PFSK-1 (cell line): ENCODE measurements around the gene FKBP1B.

Experiments used
- FOXP2 ChIP-seq: optimal IDR thresholded peaks from 2 replicates; pipeline ENCODE3; 2011; ENCODE audit warnings: borderline replicate concordance, control low read depth, inconsistent platforms; ENCODE audit not compliant: insufficient read depth; ENCODE audit errors: extremely low read length, extremely low read depth
- POLR2AphosphoS5 ChIP-seq: IDR thresholded peaks from 2 replicates; pipeline ENCODE4 v1.6.1; 2012; ENCODE audit warnings: low read depth, mild to moderate bottlenecking, control low read depth, low read length, moderate library complexity
- SIN3A ChIP-seq: IDR thresholded peaks from 2 replicates; pipeline ENCODE4 v1.6.1; 2012; ENCODE audit warnings: mild to moderate bottlenecking, low read length, moderate library complexity, borderline replicate concordance; ENCODE audit not compliant: insufficient read depth
- TAF1 ChIP-seq: IDR thresholded peaks from 2 replicates; pipeline ENCODE4 v1.6.1; 2012; ENCODE audit warnings: low read length, control low read depth, borderline replicate concordance; ENCODE audit not compliant: insufficient read depth
- TF ChIP-seq, protein P1 (sequence below), 2 experiments: IDR thresholded peaks; 2 replicates each; pipeline versions ENCODE4 v1.6.1 to v1.8.0; 2011 to 2012; ENCODE audit warnings: low read depth in 2 of 2, low read length in 2 of 2, control low read depth in 1 of 2, inconsistent platforms in 1 of 2, mild to moderate bottlenecking in 1 of 2, moderate library complexity in 1 of 2; ENCODE audit not compliant: insufficient read depth in 1 of 2

The FKBP1B gene

DNA sequence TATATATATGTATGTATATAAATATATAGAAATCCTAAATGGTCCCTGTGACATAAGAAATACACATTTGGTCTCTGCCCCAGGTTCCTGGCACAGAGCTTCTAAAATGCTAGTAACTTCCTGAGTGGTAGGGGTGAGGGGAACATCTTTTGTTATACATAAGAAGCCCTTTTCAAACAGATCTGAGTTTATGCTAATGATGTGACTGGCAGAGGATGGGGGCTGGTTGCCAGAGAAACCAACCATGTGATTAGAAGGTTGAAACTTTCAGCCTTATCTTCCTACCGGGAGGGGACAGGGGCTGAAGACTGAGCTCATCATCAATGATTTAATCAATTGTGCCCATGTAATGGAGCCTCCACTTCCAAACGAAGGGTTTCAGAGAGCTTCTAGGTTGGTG, 23.3 kb upstream of the FKBP1B start:
- TF ChIP-seq POLR2AphosphoS5: no peak

DNA sequence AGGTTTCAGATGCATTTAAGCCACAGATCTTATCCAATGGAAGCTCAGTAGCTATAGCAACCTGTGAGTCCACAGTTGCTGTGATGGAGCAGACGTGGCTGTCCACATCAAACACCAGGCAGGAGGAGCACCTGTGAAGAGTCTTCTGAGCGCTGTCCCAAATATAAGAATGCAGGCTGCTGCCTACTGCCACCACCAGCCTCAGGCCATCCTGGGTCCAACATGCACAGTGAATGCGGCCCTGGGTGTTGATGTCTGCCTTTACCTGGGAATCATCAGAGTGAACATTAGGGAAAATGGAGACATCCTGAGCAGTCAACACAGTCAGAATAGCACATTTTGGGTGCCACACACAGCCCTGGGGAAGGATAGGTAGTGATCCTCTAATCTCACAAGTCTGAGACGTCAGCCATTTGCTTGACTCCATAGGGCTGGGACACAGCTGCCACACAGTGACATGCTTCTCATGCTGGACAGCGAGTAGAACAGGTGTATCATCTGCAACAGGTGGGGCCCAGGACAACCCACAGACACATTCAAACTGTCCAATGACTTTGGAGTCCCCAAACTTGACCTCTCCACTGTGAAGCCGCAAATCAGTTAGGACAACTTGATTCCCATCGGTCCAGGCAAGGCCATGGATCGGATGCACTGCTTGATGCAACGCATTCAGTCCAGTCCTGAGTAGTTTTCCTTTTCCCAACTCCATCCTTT, 10.6 kb upstream of the FKBP1B start:
- TF ChIP-seq FOXP2 (no peak), POLR2AphosphoS5 (no peak), TAF1 (no peak), SIN3A (no peak)
- TF ChIP-seq, protein P1, sequence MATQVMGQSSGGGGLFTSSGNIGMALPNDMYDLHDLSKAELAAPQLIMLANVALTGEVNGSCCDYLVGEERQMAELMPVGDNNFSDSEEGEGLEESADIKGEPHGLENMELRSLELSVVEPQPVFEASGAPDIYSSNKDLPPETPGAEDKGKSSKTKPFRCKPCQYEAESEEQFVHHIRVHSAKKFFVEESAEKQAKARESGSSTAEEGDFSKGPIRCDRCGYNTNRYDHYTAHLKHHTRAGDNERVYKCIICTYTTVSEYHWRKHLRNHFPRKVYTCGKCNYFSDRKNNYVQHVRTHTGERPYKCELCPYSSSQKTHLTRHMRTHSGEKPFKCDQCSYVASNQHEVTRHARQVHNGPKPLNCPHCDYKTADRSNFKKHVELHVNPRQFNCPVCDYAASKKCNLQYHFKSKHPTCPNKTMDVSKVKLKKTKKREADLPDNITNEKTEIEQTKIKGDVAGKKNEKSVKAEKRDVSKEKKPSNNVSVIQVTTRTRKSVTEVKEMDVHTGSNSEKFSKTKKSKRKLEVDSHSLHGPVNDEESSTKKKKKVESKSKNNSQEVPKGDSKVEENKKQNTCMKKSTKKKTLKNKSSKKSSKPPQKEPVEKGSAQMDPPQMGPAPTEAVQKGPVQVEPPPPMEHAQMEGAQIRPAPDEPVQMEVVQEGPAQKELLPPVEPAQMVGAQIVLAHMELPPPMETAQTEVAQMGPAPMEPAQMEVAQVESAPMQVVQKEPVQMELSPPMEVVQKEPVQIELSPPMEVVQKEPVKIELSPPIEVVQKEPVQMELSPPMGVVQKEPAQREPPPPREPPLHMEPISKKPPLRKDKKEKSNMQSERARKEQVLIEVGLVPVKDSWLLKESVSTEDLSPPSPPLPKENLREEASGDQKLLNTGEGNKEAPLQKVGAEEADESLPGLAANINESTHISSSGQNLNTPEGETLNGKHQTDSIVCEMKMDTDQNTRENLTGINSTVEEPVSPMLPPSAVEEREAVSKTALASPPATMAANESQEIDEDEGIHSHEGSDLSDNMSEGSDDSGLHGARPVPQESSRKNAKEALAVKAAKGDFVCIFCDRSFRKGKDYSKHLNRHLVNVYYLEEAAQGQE (IDR thresholded peaks at IDR 0.05; ENCODE audit: insufficient read depth in 1 of 2, low read depth in 2 of 2, low read length in 2 of 2): no peak

DNA sequence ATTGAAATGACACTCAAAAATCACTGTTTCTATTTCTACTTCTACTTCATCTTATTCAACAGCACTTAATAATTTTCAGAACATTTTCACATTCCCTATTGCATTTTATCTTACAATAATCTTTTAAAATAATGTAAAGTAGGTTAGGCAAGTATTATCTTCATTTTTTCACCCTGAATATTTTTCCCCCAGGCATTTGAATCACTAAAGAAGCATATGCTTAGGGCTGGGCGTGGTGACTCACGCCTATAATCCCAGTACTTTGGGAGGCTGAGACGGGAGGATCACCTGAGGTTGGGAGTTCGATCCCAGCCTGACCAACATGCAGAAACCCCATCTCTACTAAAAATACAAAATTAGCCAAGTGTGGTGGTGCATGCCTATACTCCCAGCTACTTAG, 9.0 kb upstream of the FKBP1B start:
- TF ChIP-seq TAF1 (no peak), FOXP2 (no peak), SIN3A (no peak), POLR2AphosphoS5 (no peak)
- TF ChIP-seq, protein P1 (IDR thresholded peaks at IDR 0.05; ENCODE audit: insufficient read depth in 1 of 2, low read depth in 2 of 2, low read length in 2 of 2): no peak

DNA sequence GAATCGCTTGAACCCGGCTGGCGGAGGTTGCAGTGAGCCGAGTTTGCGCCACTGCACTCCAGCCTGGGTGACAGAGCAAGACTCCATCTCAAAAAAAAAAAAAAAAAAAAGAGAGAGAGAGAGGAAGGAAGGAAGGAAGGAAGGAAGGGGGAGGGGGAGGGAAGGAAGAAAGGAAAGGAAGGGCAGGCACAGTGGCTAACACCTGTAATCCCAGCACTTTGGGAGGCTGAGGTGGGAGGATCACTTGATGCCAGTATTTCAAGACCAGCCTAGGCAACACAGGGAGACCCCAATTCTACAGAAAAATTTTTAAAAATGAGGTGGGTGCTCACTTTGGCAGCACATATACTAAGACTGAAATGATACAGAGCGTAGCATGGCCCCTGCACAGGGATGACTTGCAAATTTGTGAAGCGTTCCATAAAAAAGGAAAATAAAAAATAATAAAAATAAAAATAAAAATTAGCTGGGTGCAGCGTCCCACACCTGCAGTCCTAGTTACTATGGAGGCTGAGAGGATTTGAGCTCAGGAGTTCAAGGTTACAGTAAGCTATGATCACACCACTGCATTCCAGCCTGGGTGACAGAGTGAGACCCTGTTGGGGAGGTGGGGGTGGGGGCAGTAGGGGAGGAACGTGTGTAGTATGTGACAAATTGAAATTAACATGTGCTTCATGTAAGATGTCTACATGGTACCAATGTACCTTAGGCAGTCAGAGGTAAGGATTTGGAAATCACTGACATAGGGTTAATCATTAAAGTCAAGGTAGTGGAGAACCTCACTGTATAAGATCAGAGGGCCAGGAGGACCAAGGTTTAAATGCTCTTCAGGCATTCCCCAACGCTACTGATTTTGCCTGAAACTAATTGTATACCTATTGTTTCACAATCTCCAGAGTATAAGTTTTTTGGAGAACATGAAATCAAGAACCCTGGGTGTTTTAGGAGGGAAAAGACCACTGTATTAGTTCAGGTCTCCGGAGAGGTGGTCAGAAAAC, 3.7 kb upstream of the FKBP1B start:
- no peak for TF ChIP-seq SIN3A
- TF ChIP-seq POLR2AphosphoS5: no peak
- TF ChIP-seq FOXP2: no peak
- no peak for TF ChIP-seq TAF1
- TF ChIP-seq, protein P1 (IDR thresholded peaks at IDR 0.05; ENCODE audit: insufficient read depth in 1 of 2, low read depth in 2 of 2, low read length in 2 of 2): no peak

DNA sequence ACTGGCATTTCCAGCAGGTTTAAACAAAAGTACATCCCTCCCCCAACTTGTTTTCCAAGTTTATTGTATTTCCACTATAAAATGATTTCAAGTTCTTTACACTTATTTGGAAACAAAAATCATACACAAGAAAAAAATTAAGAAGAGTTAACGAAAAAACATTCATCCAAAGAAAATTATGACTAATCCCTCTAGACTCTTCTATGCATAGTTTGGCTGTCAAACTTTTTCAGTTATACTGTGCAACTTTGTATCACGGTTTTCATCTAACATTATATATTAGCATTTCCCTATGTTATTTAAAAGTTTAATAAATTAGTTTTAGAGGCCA, 3.0 kb upstream of the FKBP1B start:
- TF ChIP-seq POLR2AphosphoS5 (no peak), TAF1 (no peak), FOXP2 (no peak), SIN3A (no peak)
- TF ChIP-seq, protein P1 (IDR thresholded peaks at IDR 0.05; ENCODE audit: insufficient read depth in 1 of 2, low read depth in 2 of 2, low read length in 2 of 2): no peak
